Glutamatergic neuron (in vitro differentiated cells): ENCODE data around the gene NSFL1C. TPM values are rescaled to one million over a fixed set of nuclear protein-coding genes. Genes with fewer than 3 reads are reported as not detected.

Experiments
- DNase-seq: peaks from one replicate; pipeline ENCODE4 v3.0.0; 2022
- H3K27ac Mint-ChIP-seq: one replicate; pipeline ENCODE4 v1.8.0; 2020; ENCODE audit warnings: mild to moderate bottlenecking, mixed read lengths, inconsistent platforms; ENCODE audit not compliant: unreplicated experiment
- H3K27me3 Mint-ChIP-seq: one replicate; pipeline ENCODE4 v1.8.0; 2020; ENCODE audit warnings: mild to moderate bottlenecking, moderate library complexity, mixed read lengths, inconsistent platforms; ENCODE audit not compliant: unreplicated experiment
- H3K36me3 Mint-ChIP-seq: one replicate; pipeline ENCODE4 v1.8.0; 2020; ENCODE audit warnings: mild to moderate bottlenecking, mixed read lengths, inconsistent platforms; ENCODE audit not compliant: unreplicated experiment
- H3K4me1 Mint-ChIP-seq: one replicate; pipeline ENCODE4 v1.8.0; 2020; ENCODE audit warnings: mild to moderate bottlenecking, low read depth, mixed read lengths, inconsistent platforms; ENCODE audit not compliant: unreplicated experiment
- H3K4me3 Mint-ChIP-seq: one replicate; pipeline ENCODE4 v1.8.0; 2020; ENCODE audit warnings: mild to moderate bottlenecking, mixed read lengths, inconsistent platforms; ENCODE audit not compliant: unreplicated experiment
- H3K9me3 Mint-ChIP-seq: one replicate; pipeline ENCODE4 v1.8.0; 2020; ENCODE audit warnings: mild to moderate bottlenecking, moderate library complexity, mixed read lengths, inconsistent platforms; ENCODE audit not compliant: unreplicated experiment
- total RNA-seq: library from RNA; stranded (reverse); fragmentation: NEBNext Ultra II Directional; extraction: Animal tissue kit (Norgen Biotek cat#: 25700); gene quantifications from one replicate; pipeline ENCODE4 v1.2.1, GENCODE V29; 2021; ENCODE audit not compliant: unreplicated experiment
- TF ChIP-seq, protein P1 (sequence below): fragments of 200-600 bp; sonication (generic); IDR thresholded peaks from one replicate; pipeline ENCODE4 v1.5.0; 2021; ENCODE audit not compliant: partially characterized antibody, unreplicated experiment

Gene NSFL1C
- total RNA-seq, 1 donor from 2014 or later = 71.4 TPM

DNA sequence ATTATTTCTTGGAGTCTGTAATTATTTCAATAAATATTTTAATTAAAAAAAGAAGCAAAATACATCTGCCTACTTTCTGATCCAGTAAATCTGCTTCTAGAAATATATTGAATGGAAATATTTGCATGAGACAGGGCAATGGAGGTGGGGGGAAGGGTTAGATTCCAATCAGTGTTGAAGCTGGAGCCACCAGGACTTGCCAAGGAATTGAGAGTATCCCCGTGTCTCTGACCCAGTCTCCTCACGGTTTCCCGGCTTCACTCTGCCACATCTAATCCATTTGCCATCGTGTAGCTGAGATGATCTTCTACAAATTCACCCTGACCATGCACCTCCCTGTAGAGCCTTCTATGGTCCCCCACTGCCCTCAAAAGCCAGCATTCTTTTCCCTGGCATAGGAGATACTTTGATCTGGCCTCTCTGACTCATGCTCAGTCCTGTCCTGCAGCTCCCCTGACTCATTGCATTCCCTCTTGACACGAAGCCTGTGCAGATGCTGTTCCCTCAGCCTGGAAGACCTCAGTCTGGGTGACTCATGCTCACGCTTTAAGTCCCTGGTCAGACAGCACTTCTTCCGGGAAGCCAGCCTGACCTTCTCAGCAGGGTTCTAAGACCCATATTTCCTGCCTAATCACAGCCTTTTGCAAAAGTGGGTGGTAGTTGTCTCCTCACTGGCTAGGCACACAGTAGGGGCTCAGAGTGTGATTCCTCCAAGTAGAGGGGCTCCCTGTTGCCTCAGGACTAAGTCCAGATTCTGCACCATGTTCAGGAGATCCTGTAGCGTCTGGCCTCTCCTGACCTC, 50.8 kb downstream of the NSFL1C start:
- Mint-ChIP-seq H3K27me3 (peaks cover 2% of the 10 kb centered on the region), H3K36me3 (no peaks in the 10 kb centered on the region), H3K4me3 (no peak overlapping the region), H3K27ac (no peak overlapping the region), H3K9me3 (peaks cover 2% of the 10 kb centered on the region), H3K4me1 (no peaks in the 10 kb centered on the region)
- DNase-seq = no peak
- TF ChIP-seq, protein P1, sequence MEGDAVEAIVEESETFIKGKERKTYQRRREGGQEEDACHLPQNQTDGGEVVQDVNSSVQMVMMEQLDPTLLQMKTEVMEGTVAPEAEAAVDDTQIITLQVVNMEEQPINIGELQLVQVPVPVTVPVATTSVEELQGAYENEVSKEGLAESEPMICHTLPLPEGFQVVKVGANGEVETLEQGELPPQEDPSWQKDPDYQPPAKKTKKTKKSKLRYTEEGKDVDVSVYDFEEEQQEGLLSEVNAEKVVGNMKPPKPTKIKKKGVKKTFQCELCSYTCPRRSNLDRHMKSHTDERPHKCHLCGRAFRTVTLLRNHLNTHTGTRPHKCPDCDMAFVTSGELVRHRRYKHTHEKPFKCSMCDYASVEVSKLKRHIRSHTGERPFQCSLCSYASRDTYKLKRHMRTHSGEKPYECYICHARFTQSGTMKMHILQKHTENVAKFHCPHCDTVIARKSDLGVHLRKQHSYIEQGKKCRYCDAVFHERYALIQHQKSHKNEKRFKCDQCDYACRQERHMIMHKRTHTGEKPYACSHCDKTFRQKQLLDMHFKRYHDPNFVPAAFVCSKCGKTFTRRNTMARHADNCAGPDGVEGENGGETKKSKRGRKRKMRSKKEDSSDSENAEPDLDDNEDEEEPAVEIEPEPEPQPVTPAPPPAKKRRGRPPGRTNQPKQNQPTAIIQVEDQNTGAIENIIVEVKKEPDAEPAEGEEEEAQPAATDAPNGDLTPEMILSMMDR = no peak

DNA sequence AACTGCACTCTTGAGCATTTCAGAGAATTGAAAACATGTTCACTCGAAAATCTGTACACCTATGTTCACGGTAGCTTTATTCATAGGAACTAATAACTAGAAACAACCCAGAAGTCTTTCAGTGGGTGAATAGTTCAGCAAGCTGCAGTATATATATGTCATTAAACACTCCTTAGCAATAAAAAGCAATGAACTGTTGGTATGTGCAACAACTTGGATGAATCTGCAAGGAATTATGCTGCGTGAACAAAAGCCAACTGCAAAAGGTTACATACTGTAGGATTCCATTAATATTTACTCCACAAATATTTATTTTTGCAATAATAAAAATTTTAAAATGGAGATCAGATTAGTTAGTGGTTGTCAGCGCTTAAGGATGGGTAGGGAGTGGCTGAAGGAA, 51.7 kb downstream of the NSFL1C start:
- H3K4me1 Mint-ChIP-seq = no peaks in the 10 kb centered on the region
- no peak overlapping the region for H3K4me3 Mint-ChIP-seq

GRCh38 chr20:1405801-1406200, 60.8 kb downstream of the NSFL1C start:
- Mint-ChIP-seq H3K9me3 (peaks cover 8% of the 10 kb centered on the region), H3K4me3 (no peak overlapping the region), H3K36me3 (no peaks in the 10 kb centered on the region), H3K4me1 (no peaks in the 10 kb centered on the region), H3K27ac (no peak overlapping the region), H3K27me3 (no peaks in the 10 kb centered on the region)
- DNase-seq = no peak
- TF ChIP-seq, protein P1 = no peak

More for the DNA sequence above, 51.7 kb downstream of the NSFL1C start:
- DNase-seq = no peak
- no peaks in the 10 kb centered on the region for H3K36me3 Mint-ChIP-seq
- peaks cover 2% of the 10 kb centered on the region for H3K9me3 Mint-ChIP-seq
- H3K27me3 Mint-ChIP-seq = peaks cover 2% of the 10 kb centered on the region
- H3K27ac Mint-ChIP-seq = no peak overlapping the region
- TF ChIP-seq, protein P1 = no peak

DNA sequence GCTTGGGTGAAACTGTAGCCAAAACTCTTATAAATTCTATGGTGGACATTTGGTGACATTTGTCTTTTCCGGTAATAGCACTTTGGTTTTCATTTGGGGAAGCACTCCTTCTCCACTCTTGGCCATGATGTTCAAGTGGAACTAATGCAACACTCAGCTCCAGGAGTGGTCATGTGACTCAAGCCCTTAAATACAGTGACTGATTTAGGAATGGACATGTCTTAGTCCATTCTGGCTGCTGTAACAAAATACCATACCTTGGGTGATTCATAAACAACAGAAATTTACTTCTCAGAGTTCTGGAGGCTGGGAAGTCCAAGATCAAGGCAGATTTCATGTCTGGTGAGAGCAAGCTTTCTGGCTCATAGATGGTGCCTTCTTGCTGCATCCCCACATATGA, 63.0 kb downstream of the NSFL1C start:
- no peaks in the 10 kb centered on the region for H3K36me3 Mint-ChIP-seq
- peaks cover 5% of the 10 kb centered on the region for H3K9me3 Mint-ChIP-seq
- no peak for DNase-seq

DNA sequence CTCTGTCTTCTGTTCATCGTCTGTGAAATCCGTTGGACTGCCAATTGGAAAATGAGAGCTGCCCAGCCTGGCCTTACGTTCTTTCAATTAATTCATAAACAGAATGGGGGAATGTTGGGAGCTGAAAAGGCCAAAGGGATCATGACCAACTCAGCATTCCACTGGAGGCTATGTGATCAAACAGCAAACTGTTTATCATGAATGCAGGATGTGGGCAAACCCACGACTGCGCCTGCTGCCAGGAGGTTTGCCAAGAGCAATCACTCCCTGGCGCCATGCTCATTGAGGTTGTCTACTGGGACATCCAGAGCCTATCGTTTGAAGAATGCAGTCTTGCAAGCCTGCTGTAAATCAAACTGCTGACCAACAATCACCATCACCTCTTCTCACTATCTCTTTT, 64.5 kb downstream of the NSFL1C start:
- DNase-seq = no peak
- H3K4me1 Mint-ChIP-seq = no peaks in the 10 kb centered on the region
- H3K9me3 Mint-ChIP-seq = peaks cover 6% of the 10 kb centered on the region
- H3K27ac Mint-ChIP-seq = no peak overlapping the region
- peaks cover 2% of the 10 kb centered on the region for H3K27me3 Mint-ChIP-seq
- H3K4me3 Mint-ChIP-seq = no peak overlapping the region
- TF ChIP-seq, protein P1 = no peak
- no peaks in the 10 kb centered on the region for H3K36me3 Mint-ChIP-seq

More for the DNA sequence above, 63.0 kb downstream of the NSFL1C start:
- H3K27ac Mint-ChIP-seq = no peak overlapping the region
- no peaks in the 10 kb centered on the region for H3K27me3 Mint-ChIP-seq
- H3K4me1 Mint-ChIP-seq = no peaks in the 10 kb centered on the region
- TF ChIP-seq, protein P1 = no peak
- H3K4me3 Mint-ChIP-seq = no peak overlapping the region
